Prostate gland (tissue), 2 donors: ENCODE measurements around the gene COTL1.

Source experiments
- CTCF ChIP-seq, 4 experiments: fragments of 200-600 bp in 2 of 4; fragments of 450-650 bp in 2 of 4; sonication (generic) in 2 of 4; IDR thresholded peaks; 1 replicate in 3 of 4; 2 replicates in 1 of 4; pipeline ENCODE4 v1.5.1; 2016 to 2019; ENCODE audit warnings: antibody characterized with exemption in 4 of 4, mild to moderate bottlenecking in 2 of 4, moderate library complexity in 2 of 4
- POLR2A ChIP-seq: fragments of 450-650 bp; IDR thresholded peaks from one replicate; pipeline ENCODE4 v1.6.1; 2016; ENCODE audit warnings: antibody characterized with exemption, mild to moderate bottlenecking
- POLR2AphosphoS5 ChIP-seq: sonication (generic); formaldehyde crosslinking; IDR thresholded peaks from one replicate; pipeline ENCODE4 v1.6.1; 2017; ENCODE audit warnings: antibody characterized with exemption

GRCh38 chr16:84663433-84664101 lies 45.7 kb upstream of the COTL1 start:
- TF ChIP-seq POLR2AphosphoS5 (no peak), CTCF (IDR thresholded peaks at IDR 0.05) (no peak), POLR2A (no peak)
